H1 (cell line): ENCODE data around the gene ZNF221. TPM values are rescaled to one million over a fixed set of nuclear protein-coding genes. Genes with fewer than 3 reads are reported as not detected.

Experiments used
- CBX5 ChIP-seq: fragments of 300-800, 300-1000 bp; sonication (generic); IDR thresholded peaks from 2 replicates; pipeline ENCODE4 v1.7.1; 2016; ENCODE audit warnings: antibody characterized with exemption, low read length, low read depth
- GABPA ChIP-seq: IDR thresholded peaks from 2 replicates; pipeline ENCODE4 v1.6.1; 2011; ENCODE audit warnings: mild to moderate bottlenecking, low read length, moderate library complexity, borderline replicate concordance; ENCODE audit not compliant: insufficient read depth
- KDM4A ChIP-seq: IDR thresholded peaks from one replicate; pipeline ENCODE4 v1.7.1; 2012; ENCODE audit warnings: low read depth, mild to moderate bottlenecking, moderate library complexity, low read length, inconsistent platforms; ENCODE audit not compliant: severe bottlenecking
- POLR2AphosphoS5 ChIP-seq: IDR thresholded peaks from 2 replicates; pipeline ENCODE4 v1.6.1; 2011; ENCODE audit warnings: low read depth, low read length
- RXRA ChIP-seq: IDR thresholded peaks from 2 replicates; pipeline ENCODE4 v1.6.1; 2011; ENCODE audit warnings: low read depth, mild to moderate bottlenecking, low read length, moderate library complexity; ENCODE audit not compliant: insufficient read depth
- polyA plus RNA-seq, 7 experiments: library from polyadenylated mRNA; depleted of rRNA in 3 of 7; stranded (reverse) in 5 of 7; unstranded in 2 of 7; fragments of >200 nt in 5 of 7; fragments of 200-250 nt in 2 of 7; gene quantifications; 1 replicate in 5 of 7; 2 replicates in 1 of 7; 4 replicates in 1 of 7; pipeline versions ENCODE4 v1.2.1 to v1.2.3, GENCODE V29; 2011 to 2013; ENCODE audit warnings: missing spikeins in 2 of 7, mixed read lengths in 2 of 7
- total RNA-seq: library from RNA; stranded (reverse); fragmentation: NEBNext Ultra II Directional; extraction: Animal tissue kit (Norgen Biotek cat#: 25700); gene quantifications from 2 replicates; pipeline ENCODE4 v1.2.1, GENCODE V29; 2021
- TF ChIP-seq, protein P1 (sequence below): fragments of 300-600 bp; sonication (generic); IDR thresholded peaks from 2 replicates; pipeline ENCODE4 v1.7.1; 2012; ENCODE audit warnings: low read length, moderate library complexity, mild to moderate bottlenecking, inconsistent platforms; ENCODE audit not compliant: insufficient replicate concordance
- TF ChIP-seq, protein P2 (sequence below): IDR thresholded peaks from 2 replicates; pipeline ENCODE4 v1.6.1; 2012; ENCODE audit warnings: inconsistent platforms
- TF ChIP-seq, protein P3 (sequence below): IDR thresholded peaks from 2 replicates; pipeline ENCODE4 v1.6.1; 2011; ENCODE audit warnings: low read depth, mild to moderate bottlenecking, low read length; ENCODE audit not compliant: insufficient read depth

Gene ZNF221
- total and polyA plus RNA-seq, 2 of the 8 experiments (the other 6 are each of a cell fraction or from before 2014, with no cell fraction given) = 0.50 to 8.4 TPM

DNA sequence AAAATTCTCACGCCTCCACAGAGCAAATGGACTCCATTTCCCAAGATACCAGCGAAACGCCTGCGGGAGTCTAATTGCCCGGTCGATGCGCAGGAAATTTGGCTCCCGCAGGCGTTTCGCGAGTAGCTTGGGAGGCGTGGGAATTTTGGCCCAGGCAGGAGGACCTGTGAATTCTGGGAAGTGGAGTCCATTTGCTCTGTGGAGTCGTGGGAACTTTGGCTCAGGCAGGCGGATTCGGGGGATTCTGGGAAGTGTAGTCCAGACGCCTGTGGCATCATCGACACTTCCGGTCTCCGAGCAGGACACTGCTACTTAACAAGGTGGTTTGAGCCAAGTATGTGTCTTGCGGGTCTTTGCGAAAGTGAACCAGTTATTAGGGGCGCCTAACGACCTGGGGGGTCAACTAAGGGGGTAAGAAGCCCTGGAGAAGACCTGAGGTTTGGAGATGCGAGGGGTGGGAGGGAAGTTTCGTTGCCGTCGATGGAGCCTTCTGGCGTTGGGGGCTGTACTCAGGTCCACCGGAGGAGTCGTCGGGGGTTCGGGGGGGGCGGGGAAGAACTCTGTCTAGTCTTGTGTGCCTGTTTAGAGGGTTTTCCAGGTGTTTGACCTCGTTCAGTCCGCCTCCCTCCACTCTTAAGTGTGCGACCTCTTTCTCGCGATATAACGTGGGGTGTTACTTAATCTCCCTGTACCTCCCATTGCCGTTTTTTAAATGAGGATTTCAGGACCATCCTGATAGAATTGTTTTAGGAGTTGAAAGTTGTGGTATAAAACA lies 33.1 kb downstream of the ZNF221 start, which contains the start of gene ZNF155 (continued):
- TF ChIP-seq KDM4A = peak; percentile 74
- TF ChIP-seq GABPA = peak; percentile 83; the same call in 1 of the 2 replicates
- no peak for TF ChIP-seq POLR2AphosphoS5
- TF ChIP-seq, protein P1, sequence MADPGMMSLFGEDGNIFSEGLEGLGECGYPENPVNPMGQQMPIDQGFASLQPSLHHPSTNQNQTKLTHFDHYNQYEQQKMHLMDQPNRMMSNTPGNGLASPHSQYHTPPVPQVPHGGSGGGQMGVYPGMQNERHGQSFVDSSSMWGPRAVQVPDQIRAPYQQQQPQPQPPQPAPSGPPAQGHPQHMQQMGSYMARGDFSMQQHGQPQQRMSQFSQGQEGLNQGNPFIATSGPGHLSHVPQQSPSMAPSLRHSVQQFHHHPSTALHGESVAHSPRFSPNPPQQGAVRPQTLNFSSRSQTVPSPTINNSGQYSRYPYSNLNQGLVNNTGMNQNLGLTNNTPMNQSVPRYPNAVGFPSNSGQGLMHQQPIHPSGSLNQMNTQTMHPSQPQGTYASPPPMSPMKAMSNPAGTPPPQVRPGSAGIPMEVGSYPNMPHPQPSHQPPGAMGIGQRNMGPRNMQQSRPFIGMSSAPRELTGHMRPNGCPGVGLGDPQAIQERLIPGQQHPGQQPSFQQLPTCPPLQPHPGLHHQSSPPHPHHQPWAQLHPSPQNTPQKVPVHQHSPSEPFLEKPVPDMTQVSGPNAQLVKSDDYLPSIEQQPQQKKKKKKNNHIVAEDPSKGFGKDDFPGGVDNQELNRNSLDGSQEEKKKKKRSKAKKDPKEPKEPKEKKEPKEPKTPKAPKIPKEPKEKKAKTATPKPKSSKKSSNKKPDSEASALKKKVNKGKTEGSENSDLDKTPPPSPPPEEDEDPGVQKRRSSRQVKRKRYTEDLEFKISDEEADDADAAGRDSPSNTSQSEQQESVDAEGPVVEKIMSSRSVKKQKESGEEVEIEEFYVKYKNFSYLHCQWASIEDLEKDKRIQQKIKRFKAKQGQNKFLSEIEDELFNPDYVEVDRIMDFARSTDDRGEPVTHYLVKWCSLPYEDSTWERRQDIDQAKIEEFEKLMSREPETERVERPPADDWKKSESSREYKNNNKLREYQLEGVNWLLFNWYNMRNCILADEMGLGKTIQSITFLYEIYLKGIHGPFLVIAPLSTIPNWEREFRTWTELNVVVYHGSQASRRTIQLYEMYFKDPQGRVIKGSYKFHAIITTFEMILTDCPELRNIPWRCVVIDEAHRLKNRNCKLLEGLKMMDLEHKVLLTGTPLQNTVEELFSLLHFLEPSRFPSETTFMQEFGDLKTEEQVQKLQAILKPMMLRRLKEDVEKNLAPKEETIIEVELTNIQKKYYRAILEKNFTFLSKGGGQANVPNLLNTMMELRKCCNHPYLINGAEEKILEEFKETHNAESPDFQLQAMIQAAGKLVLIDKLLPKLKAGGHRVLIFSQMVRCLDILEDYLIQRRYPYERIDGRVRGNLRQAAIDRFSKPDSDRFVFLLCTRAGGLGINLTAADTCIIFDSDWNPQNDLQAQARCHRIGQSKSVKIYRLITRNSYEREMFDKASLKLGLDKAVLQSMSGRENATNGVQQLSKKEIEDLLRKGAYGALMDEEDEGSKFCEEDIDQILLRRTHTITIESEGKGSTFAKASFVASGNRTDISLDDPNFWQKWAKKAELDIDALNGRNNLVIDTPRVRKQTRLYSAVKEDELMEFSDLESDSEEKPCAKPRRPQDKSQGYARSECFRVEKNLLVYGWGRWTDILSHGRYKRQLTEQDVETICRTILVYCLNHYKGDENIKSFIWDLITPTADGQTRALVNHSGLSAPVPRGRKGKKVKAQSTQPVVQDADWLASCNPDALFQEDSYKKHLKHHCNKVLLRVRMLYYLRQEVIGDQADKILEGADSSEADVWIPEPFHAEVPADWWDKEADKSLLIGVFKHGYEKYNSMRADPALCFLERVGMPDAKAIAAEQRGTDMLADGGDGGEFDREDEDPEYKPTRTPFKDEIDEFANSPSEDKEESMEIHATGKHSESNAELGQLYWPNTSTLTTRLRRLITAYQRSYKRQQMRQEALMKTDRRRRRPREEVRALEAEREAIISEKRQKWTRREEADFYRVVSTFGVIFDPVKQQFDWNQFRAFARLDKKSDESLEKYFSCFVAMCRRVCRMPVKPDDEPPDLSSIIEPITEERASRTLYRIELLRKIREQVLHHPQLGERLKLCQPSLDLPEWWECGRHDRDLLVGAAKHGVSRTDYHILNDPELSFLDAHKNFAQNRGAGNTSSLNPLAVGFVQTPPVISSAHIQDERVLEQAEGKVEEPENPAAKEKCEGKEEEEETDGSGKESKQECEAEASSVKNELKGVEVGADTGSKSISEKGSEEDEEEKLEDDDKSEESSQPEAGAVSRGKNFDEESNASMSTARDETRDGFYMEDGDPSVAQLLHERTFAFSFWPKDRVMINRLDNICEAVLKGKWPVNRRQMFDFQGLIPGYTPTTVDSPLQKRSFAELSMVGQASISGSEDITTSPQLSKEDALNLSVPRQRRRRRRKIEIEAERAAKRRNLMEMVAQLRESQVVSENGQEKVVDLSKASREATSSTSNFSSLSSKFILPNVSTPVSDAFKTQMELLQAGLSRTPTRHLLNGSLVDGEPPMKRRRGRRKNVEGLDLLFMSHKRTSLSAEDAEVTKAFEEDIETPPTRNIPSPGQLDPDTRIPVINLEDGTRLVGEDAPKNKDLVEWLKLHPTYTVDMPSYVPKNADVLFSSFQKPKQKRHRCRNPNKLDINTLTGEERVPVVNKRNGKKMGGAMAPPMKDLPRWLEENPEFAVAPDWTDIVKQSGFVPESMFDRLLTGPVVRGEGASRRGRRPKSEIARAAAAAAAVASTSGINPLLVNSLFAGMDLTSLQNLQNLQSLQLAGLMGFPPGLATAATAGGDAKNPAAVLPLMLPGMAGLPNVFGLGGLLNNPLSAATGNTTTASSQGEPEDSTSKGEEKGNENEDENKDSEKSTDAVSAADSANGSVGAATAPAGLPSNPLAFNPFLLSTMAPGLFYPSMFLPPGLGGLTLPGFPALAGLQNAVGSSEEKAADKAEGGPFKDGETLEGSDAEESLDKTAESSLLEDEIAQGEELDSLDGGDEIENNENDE = no peak
- TF ChIP-seq, protein P2, sequence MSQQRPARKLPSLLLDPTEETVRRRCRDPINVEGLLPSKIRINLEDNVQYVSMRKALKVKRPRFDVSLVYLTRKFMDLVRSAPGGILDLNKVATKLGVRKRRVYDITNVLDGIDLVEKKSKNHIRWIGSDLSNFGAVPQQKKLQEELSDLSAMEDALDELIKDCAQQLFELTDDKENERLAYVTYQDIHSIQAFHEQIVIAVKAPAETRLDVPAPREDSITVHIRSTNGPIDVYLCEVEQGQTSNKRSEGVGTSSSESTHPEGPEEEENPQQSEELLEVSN = no peak
- TF ChIP-seq, protein P3, sequence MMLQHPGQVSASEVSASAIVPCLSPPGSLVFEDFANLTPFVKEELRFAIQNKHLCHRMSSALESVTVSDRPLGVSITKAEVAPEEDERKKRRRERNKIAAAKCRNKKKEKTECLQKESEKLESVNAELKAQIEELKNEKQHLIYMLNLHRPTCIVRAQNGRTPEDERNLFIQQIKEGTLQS = 0 out of 2 replicates have a peak, but pooled peaks have one; percentile 40
- no peak for TF ChIP-seq CBX5
- no peak for TF ChIP-seq RXRA
